Muscle of arm (tissue), 12 donors: ENCODE data around the gene CIART. TPM values are rescaled to one million over a fixed set of nuclear protein-coding genes. Genes with fewer than 3 reads are reported as not detected.

Source experiments
- DNase-seq: peaks from one replicate; pipeline ENCODE4 v3.0.0-alpha.2; 2013
- polyA plus RNA-seq, 12 donors: library from polyadenylated mRNA; unstranded; fragments of 120-200 nt; gene quantifications; one replicate each; pipeline ENCODE4 v1.2.1, GENCODE V29; 2013; ENCODE audit not compliant: insufficient read length in 12 of 12

CIART gene
- polyA plus RNA-seq, 12 donors: 1.8 to 6.4 (median 3.6) TPM; not detected in 2

DNA sequence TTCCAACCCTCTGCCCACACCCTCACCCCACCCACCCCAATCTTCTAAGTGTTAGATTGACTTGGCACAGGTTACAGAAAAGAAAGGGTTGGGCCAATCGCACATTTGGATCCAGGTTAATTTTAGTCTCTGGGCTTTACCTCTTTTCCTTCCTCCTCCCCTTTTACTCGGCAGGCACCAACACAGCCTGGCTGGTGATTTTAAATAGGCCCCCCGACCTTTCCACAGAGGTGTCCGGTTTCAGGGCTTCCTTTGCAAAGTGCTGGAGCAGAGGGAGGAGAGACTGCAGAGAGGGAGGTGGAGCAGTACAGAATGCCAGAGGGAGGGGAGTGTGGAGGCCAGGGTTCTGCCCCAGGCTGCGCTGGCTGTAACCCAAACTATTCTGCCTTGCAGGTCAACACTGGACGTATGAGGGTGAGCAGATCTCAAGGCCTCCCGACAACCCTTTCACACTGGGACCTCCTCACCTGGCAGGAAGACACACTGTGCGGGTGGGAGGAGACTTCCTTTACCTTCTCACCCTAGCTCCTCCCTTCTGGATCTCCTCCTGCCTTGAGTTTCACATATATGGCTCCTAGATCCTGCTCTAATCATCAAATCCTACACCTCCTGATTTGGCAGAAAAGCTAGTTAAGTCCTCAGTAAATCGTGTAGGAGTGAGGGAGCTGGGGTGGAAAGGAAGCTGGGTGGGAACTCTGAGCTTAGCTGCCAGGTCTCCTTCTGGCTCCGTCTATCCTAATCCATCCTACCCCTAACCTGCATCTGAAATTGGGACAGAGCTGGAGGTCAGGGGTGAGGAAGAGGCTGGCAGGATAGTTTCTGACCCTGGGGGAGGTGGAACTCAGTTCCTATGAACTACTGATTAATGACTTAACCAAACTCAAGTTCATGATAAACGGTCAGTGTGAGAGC lies 22.3 kb upstream of the CIART start:
- DNase-seq: no peak

DNA sequence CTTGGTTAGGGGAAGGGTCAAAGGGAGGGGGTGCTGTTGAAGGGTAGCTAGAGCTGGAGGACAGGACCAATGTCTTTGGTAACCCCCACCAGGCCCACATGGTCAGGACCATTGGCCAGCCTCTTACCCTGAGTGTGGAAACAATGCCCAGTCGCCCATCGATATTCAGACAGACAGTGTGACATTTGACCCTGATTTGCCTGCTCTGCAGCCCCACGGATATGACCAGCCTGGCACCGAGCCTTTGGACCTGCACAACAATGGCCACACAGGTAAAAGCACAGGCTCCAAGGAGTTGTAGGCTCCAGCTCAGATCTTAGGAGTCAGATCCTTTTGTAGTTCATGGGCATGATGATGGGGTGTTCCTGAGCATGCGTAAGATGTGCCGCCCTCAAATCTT lies 21.0 kb upstream of the CIART start:
- no peak for DNase-seq

DNA sequence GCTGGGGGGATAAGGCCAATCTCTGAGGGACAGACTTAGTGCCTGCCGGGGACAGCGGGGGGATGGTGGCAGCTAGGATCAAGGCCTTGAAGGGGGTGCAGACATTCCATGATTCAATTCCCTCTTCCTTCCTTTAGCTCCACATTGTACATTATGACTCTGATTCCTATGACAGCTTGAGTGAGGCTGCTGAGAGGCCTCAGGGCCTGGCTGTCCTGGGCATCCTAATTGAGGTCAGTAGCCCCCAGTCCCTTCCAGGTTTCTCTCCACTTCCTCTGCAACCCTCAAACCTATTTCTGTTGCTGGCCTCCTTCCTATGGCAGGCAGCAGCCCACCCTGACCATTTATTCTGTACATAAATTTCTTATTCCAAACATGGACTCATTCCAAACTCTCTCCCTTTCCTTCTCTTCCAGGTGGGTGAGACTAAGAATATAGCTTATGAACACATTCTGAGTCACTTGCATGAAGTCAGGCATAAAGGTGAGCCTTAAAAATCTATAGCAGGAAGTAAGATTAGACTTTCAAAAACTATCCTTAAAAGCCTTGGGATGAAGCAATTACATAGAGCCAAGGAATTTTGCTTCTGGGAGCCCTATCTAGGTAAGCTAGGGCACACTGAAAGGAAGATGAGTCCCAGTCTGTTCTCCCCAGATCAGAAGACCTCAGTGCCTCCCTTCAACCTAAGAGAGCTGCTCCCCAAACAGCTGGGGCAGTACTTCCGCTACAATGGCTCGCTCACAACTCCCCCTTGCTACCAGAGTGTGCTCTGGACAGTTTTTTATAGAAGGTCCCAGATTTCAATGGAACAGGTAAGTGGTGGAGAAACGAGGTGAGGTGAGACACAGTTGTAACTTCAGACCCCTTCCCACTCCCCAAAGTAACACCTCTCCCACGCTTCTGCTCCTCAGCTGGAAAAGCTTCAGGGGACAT lies 19.7 kb upstream of the CIART start:
- no peak for DNase-seq

DNA sequence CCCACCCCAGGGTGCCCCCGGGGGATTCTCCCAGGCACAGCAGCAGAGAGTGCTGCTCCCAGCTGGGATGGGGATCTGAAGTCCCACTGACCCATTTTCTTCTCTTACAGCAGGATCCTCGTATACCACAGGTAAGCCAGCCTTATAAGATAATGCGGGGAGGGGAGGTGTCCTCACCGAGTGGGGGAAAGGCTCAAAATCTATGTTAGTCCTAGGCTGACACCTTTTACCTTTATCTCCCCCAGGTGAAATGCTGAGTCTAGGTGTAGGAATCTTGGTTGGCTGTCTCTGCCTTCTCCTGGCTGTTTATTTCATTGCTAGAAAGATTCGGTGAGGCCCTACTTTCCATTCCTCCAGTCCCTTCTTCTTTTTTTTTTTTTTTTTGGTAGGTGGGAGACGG lies 18.8 kb upstream of the CIART start:
- no peak for DNase-seq

DNA sequence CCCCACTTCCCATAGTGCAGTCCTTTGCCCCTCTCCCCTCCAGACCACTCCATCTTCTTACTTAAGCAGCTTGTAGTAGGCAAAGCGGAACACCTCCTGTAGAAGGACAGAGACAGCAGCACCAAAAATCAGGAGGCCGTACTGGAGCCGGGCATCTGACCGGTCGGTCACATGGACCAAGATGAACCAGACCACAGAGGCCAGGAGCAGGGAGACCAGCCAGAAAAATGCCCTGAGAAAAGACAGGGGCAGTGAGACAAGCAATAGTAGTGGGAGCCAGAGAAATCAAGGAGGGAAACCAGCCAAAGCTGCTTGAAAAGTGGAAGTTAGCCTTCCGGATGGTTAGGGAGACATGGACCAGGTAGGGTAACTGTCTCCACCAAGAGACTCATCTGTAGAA lies 14.5 kb upstream of the CIART start:
- no peak for DNase-seq

DNA sequence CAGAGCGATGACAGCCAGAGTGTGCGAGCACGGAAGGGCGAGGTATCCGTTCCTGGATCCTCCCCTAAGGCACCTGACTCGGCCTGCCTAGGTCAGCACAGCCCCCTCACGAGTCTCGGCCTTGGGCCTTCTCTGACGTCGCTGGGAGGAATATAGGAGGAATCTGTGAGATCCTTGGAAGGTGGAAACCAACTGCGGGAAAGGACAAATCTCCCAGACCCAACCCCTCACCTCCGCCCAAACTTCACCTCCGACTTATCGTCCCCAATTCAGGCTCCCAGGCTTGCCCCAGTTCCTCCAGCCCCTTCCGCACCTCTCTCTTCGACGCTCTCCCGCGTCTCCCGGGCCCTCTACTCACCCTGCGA lies 14.0 kb upstream of the CIART start:
- DNase-seq: no peak

DNA sequence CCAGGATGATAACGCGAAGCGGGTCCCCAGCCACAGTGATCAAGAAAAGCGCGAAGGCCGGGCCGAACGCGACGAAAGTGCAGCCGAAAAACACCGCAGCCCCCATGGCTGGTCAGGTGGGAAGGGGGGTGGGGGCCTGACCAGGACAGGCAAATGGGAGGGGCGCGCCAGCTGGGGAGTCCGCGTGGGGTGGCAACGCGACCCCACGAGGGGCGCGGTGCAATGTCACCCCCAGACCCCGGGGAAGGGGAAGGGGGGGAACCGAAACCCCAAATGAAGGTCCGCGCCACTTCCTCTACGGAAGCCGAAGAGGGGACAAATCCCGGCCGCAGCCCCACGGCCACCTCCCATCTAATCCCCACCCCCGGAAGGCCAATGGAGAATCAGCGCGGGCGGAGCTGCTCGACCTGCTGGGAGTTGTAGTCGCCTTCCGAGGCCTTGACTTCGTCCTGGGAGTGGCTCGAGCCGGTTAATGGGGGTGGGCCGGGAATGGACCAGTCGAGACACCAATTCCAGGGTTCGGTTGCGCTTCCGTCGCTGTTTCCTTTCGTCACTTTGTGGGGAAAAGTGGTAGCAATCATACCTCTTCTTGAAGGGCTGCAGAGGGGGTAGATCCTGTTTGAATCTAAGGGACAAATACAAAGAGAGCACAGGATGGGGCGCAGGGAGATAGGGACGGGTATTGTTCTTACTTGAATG lies 13.5 kb upstream of the CIART start, which contains the start of gene APH1A:
Gene APH1A (minus strand): TSS at position 312 of the 699 bp plus-strand sequence. CDS start 206 bp downstream, at position 106.
- DNase-seq: peak; percentile 96

DNA sequence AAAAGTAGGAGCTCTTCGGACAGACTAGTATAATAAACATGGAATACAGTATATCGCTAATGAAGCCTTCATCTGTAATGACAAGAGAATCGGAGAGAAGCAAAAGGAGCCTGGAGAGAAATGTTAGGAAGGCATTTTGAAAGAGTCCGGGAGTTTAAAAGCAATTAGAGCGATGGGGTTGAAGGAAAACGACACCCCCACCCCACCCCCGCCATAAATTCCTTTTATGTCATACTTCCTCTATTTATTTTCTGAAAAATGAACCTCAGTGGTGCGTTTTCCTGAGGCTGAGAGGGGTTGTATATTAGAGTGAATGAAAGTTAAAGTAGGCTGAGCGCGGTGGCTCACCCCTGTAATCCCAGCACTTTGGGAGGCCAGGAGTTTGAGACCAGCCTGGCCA lies 12.9 kb upstream of the CIART start:
- DNase-seq: no peak

DNA sequence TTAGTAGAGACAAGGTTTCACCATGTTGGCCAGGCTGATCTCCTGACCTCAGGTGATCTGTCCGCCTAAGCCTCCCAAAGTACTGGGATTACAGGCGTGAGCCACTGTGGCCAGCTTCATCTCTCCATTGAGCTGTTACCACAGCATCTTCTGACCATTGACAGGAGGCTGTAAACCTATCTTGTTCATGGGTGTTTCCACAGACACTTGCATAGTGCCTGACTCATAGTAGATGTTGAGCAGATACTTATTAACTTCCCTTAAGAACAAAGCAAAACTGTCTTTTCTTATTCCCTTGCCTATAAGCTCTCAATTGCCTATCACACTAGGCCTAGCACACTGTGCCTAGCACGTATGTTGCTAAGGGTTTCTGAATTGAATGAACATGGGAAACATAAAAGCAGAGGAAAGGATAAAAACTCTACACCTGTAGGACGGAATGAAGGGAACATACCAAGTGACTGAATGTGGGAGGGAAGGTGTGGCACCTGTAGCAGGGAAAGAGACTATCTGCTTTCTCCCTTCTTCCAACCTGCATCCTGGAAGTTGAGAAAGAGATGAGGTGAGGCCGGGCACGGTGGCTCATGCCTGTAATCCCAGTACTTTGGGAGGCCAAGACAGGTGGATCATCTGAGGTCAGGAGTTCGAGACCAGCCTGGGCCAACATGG lies 10.9 kb upstream of the CIART start:
- no peak for DNase-seq

DNA sequence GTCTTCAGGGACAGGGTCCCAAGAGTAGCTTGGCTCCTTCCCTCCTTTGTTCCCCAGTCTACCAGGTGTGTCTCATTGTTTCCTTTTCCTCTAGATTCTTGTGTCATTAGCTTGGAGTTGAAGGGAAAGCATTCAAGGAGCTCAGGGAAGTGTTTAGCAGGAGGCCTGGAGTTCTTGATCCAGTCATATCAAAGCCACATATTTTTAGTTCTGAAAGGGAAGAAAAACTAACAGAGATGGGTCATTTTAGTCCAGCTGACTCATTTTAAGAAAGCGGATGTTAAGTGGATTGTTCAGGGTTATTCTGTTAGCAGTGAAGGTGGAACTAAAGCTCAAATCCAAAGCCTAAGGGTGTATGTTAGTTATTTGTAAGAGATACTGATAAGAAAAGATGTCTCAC lies 9.0 kb upstream of the CIART start:
- DNase-seq: no peak

DNA sequence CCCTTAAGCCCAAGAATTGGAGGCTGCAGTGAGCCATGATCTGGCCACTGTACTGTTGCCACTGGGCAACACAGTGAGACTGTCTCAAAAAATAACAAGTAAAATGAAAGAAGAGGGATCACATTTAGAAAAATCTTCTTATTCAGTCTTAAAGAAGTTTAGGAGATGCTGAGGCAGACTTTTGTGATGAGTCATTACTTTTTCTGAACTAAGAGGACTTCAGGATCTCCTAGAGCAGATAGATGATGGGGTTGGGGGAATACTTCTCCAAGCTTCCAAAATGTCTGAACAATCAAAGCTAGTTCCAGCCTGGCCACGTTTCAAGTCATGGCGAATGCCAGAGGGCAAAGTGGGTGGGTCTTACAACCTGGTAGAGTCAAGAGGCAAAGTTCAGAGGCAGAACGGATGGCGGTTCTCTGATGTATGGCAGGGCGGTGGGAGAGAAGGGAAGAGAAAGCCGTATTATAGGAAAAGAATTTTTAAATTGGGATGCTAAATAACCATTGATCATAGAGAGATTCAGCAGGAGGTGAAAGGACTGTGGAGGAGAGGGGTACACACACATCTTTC lies 2.1 kb upstream of the CIART start:
- no peak for DNase-seq

DNA sequence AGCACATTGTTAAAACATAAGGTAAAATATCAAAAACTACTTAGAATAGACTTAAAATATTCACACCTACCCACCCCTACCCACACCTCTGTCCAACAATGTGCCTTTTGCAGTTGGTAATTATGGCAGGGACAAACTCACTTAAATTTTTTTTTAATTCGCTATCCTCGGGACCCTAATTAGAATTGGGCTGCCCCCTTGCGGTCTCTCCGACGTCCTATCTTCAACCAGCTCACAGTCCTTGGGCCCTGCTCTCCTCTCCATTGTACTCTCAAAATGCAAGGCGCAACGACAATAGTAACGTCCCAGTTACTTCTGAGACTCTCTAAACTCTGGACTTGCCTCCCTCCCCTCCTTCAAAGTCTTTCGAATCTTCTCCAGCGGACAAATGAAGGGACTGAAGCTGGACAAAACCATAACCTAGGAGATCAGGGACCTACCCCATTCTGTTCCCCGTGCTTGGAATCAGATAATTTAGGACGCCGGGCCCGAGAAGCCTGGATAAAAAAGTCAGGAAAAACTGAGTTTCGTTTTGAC lies 1.1 kb upstream of the CIART start:
- peak; percentile 62 for DNase-seq

DNA sequence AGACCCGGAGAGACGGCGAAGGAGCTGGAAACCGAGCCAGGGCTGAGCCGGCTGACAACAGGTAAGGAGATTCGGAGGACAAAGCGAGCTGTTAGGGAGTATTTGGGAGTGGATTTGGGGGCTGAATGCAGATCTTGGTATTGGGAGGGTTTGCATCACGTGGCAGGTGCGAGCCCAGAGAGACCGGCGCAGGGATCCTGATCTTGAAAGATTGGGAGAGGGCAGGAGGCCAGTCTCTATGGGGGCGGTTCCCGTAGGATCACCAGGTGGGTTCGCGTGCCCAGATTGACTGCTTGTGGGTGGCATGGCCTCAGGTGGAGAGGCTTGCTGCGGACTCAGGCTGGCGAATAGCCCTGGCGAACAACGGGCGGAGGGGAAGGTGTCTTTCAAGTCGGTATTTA lies 204 bp downstream of the CIART start:
- no peak for DNase-seq

DNA sequence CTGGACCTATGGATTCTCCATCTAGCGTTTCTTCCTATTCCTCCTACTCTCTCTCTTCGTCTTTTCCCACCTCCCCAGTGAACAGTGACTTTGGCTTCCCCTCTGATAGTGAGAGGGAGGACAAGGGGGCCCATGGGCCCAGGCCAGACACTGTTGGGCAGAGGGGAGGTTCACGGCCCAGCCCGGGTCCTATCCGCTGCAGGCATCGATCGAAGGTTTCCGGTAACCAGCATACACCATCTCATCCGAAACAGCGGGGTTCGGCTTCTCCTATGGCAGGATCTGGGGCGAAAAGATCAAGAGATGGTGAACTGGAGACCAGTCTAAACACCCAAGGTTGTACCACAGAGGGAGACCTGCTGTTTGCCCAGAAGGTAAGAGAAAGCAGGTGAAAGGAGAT lies 906 bp downstream of the CIART start:
- no peak for DNase-seq

DNA sequence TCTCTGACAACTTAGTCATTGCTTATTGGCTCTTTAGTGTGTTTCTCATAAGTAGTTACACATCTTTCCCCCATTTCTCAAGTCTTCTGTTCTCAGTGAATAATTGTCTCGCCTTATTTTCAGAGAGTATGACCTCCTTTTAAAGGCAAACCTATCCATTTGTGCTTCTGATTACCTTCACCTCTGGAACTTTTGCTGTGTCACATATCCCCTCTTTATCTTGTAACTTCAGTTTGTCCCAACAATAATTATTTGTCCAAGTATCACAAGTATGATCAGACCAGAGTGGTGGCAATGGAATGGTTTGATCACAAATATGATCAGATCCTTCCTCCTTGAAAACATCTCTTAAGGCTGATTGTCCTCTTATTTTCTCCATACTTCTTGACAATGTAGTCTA lies 6.0 kb downstream of the CIART start:
- no peak for DNase-seq

DNA sequence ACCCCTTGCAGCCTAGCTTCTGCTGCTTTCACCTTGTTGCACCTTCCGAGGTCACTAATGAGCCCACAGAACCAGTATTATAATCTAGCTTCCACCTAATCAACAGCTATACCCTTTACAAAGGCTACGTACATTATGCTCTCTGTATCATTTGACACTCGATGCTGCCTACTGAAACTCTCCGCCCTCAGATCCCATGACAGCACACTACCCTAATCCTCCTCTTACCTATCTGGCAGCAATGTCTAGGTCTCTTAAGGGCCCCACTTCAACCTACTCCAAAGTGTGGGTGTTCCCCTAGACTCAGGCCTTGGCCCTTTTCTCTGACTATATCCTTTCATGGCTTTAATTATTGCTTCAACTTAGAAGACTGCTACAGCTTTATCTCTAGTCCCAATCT lies 6.5 kb downstream of the CIART start:
- no peak for DNase-seq

DNA sequence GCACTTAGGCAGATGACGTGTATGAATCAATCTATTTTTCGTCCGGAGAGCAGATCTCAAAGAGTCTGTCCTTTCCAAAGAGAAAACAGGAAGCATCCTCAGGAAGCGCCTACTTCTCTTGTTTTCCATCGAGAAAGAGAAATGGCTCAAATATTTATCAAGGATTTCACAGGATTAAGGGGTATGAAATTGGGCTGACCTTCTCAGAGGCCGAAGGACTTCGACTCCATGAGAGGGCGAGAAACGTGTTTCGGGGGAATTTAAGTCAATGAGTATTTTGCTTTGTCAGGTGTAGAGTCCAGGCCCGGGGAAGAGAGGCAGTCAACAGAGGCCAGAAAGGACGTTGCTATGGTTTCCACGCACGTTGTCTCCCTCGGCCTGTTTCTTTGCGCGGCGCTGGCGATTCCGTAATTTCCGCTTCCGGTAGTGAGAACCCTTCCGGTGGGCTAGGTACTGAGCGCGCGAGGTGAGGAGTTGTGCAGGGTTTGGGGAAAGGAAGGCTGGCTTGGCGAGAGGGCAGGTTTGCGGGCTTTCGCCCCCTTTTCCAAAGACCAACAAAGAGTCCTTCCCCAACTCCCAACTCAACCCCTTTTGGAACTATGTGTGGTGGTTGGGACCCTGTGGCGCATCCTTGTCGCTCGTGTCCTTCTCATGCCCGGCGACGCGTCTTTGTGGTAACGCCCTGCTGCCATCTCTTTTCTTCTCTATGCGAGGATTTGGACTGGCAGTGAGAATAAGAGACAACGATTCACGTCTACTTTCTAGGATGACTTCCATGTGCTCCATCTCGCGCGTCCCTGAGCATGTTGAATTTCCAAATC lies 11.3 kb downstream of the CIART start, which contains the start of gene MRPS21:
Gene MRPS21 (plus strand): TSS at position 429 of the 821 bp plus-strand sequence. CDS start 506 bp downstream, outside the sequence.
- DNase-seq: peak; percentile 96

DNA sequence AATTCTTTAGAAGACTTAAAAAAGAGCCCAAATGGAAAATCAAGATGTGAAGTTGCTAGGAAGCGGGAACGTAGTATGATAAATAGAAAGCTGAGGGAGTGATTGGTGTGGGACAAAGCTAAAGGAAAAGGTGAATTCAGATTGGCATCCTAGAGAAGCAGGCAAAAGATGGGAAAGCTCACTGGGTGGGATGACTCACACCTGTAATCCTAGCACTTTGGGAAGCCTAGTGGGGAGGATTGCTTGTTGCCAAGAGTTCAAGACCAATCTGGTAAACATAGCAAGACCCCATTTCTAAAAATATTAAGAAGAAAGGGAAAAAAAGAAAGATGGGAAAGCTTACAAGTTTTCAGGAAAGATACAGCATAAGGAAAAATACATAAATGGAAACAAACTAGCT lies 13.1 kb downstream of the CIART start:
- no peak for DNase-seq

DNA sequence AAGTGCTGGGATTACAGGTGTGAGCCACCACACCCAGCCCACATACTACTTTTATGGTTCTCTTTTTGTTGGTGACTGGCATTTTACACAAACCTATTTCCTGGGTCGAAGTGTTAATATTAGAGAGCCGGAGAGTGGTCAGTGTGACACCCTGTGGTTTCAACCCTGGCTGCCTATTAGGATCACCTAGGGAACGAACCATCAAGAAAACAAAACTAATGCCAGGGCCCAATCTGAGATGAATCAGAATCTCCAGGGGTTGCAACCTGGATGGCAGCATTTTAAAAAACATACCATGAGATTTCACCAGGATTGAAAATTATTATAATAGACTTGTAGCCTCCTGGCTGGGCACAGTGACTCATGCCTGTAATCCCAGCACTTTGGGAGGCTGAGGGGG lies 17.4 kb downstream of the CIART start:
- no peak for DNase-seq

DNA sequence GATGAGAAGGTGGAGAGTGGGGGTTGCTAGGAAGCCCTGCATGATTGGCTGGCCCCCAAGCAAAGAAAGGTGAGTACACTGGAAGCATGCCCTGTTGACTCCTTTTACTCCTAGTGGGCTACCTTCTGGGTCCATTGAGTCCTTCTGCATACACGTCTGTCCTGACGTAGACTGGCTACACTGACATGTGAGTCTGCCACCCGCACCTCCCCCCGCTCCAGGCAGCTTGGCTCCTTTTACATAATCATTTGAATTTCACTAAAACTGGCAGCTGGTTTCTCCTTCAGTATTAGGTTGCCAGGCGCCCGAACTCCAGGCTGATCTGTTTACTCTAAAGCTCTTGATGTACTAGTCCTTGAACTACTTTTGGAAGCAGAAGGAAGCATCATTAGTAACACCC lies 20.0 kb downstream of the CIART start:
- DNase-seq: no peak
